Measurements from ENCODE around the gene DNAI7.

Gene DNAI7

GRCh38 chr12:25182765-25183164, 12.2 kb downstream of the DNAI7 start:
- no peak for DNase-seq (ENCODE audit: low spot score)

DNA sequence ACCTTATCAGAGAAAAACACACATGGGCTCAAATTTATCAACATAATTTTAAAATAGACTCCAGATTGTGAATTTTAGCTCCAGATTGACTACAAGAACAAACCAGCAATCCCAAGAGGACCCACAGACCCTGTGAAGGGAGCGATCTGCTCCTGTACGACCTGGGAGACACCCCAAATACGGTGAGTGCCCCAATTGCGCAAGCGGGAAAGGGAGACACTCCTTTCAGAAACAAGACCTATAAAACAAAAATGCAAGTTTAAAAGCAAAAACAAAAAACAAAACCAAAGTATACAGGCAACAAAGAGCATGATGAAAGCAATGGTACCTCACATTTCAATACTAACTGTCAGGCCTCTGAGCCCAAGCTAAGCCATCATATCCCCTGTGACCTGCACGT, 32.1 kb downstream of the DNAI7 start:
- no peak for DNase-seq (ENCODE audit: low spot score)

- DNase-seq (ENCODE audit: low spot score) = no peak
Observed at GRCh38 chr12:25156061-25156460, 38.9 kb downstream of the DNAI7 start.

DNA sequence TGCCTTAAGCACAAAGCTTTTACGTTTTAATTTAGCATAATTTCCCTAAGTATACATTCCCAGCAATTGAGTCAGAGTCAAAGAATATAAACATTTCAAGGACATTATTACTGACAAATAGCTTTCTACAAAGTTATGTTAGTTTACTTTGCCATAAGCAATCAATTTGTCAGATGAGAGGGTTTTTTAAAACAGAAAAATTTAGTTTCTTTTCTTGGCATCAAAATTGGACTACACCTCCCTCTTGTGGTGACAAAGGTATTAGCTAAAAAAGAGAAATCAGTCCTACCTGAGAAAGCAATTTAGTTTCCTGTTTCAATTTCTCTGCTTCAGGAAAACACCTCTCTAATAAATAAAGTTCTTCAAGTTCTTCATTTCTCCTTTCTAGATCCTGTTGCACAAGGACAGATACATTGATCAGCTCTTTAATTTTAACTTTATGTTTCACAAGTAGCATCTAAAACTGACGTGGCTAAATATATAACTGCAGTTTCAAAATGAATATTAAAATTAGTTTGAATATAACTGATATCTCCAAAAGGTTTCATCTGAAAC, 39.9 kb downstream of the DNAI7 start:
- no peak for DNase-seq (ENCODE audit: low spot score)

DNA sequence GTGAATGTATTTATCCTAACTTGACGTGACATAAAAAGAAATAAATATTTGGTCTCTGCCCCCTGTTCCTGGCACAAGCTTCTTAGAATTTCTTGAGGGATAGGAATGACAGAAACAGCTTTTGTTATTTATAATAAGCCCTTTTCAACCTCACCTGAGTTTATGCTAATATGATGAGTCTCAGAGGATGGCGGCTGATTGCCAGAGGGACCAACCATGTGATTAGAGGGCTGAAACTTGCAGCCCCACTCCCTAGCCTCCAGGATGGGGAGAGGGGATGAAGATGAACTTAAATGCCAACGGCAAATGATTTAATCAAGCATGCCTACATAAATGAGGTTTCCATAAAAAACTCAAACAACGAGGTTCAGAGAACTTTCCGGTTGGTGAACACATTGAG, 42.9 kb downstream of the DNAI7 start:
- no peak for DNase-seq (ENCODE audit: low spot score)

DNA sequence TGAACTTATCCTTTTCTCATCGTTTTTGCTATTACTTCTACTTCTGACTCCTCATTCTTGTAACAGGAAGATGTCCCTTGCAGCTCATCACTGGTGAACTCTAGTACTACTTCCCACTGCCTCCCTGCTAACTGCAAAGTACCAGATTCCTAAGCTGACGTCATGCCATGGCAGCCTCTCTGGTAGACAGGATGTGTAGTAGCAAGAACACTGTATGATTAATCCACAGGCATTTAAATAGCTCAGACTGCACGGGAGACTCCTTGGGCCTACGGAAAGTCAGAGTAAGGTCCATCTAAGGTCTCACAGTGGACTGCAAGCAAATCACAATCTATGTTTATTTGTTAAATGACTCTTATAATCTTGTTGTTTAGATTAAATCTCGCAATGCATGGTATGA, 43.5 kb downstream of the DNAI7 start:
- DNase-seq (ENCODE audit: low spot score) = no peak

- DNase-seq (ENCODE audit: low spot score) = no peak
Observed at GRCh38 chr12:25146686-25147085, 48.3 kb downstream of the DNAI7 start.

GRCh38 chr12:25135531-25136154, 59.3 kb downstream of the DNAI7 start:
- no peak for DNase-seq (ENCODE audit: low spot score)

DNA sequence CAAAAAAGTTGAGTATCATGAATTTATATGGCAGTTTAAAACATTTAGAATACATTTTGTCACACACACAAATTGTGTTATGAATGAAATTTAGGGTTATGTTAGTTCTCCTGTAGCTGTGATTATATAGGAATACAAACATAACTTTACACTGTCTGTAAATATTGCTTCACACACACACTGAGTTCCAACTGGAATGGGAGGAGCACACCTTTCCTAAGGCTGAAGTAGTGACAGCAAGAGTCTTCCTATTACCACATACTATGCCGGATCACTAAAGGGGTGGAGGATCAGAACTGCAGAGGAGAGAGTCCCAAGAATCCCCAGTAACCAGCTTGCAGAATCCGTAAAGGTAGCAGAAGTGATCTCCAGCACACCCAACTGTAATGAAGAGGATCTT, 63.7 kb downstream of the DNAI7 start:
- no peak for DNase-seq (ENCODE audit: low spot score)

DNA sequence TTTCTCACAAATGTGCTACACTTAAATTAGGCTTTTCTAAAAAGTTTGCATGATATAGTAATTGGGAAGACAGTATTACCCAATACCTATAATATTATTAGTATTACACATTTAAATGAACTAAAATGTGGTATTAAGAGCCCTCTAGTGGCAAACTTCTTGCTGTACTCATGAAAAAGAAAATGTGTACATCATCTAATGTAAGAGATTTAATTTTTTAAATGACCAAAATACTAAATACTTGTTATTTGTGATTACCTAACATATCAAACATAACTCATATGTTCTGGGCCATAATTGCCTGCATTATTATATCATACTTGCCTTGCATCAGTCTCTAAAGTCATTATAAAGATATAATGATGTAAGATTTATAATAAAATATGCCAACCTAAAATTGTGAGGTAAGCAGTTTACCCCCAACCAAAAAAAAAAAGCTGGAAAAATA, 64.2 kb downstream of the DNAI7 start:
- no peak for DNase-seq (ENCODE audit: low spot score)

- no peak for DNase-seq (ENCODE audit: low spot score)
Observed at GRCh38 chr12:25126746-25127145, 68.2 kb downstream of the DNAI7 start.

- no peak for DNase-seq (ENCODE audit: low spot score)
Observed at GRCh38 chr12:25126101-25126500, 68.9 kb downstream of the DNAI7 start.

- DNase-seq (ENCODE audit: low spot score) = no peak
Observed at GRCh38 chr12:25124493-25124892, 70.5 kb downstream of the DNAI7 start.

DNA sequence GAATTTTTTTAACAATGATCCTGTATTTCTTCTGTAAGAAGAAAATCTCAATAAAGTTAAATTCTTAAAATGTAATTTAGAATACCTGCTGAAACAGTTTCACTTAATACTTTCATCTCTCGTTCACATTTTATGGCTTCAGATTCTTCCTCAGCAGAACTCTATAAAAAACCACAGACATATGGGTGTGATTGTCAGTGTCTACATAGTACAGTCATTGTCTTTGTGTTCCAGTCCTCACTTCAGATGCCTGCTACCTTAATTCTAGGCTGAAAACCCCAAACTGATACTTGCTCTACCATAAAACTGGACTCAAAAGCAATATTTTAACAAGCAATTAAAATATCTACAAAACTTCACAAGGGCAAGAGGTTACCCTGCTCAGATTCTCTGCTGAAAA, 71.8 kb downstream of the DNAI7 start:
- no peak for DNase-seq (ENCODE audit: low spot score)

DNA sequence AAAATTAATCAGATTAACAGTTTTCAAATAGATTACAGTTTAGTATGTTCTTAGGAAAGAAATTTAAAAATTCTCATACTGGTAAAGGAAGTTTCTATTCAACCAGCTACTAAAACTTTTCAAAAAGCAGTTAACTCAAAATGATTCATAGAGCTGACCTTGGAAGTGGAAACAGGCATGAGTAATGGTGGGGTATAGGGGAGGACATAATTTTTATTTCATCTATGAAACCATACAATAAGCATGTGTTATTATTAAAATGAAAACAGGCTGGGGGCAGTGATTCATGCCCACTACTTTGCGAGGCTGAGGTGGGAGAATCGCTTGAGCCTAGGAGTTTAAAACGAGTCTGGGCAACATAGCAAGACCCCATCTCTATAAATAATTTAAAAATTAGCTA, 73.0 kb downstream of the DNAI7 start:
- DNase-seq (ENCODE audit: low spot score) = no peak

DNA sequence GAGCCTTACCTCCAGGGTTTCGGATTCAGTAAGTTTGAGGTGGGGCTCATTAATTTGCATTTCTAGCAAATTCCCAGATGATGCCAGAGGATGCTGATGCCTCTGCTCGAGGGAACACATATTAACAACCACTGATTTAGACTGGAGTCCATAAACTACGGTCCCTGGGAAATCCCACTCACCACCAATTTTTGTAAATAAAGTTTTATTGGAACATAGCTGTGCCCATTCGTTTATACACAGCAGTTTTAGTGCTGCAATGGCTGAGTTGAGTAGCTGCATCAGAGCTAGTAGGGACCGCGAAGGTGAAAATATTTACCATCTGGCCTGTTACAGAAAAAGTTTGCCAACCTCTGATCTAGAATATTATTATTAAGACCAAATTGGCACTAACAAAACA, 73.8 kb downstream of the DNAI7 start:
- no peak for DNase-seq (ENCODE audit: low spot score)

DNA sequence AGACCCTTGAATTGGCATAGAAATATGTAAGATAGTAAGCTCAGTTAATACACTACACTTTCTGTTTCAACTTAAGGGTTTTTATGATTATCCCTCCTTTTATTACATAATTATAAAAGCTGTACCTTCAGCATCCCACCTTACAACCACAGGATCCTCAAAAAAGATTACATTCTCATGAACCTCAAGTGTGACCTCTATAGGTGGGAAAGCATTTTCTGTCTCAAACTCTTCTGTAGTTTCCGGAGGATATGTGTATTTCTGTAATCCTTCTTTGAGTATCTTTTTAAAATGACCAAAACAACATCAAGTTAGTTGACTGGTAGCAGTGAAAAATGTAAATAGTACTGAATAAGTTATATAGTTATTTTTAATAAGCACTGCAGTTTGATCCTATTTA, 75.9 kb downstream of the DNAI7 start:
- DNase-seq (ENCODE audit: low spot score) = no peak

DNA sequence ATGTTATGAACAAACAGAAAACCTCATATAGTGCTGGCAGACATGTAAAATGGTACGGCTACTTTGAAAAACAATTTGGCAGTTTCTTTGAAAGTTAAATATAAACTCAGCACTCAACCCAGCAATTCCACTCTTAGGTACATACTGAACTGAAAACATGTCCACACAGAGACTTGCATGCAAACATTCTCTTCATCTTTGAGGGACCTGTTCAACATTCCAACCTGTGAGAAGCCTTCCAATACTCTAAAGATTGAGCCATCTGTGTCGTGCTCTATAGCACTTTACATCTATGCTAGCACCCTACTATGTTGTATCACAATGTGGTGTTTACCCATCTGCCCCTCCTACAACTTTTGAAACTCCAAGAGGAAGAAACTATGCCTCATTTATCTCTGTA, 79.3 kb downstream of the DNAI7 start:
- DNase-seq (ENCODE audit: low spot score) = no peak

GRCh38 chr12:25113651-25114050, 81.3 kb downstream of the DNAI7 start:
- no peak for DNase-seq (ENCODE audit: low spot score)

DNA sequence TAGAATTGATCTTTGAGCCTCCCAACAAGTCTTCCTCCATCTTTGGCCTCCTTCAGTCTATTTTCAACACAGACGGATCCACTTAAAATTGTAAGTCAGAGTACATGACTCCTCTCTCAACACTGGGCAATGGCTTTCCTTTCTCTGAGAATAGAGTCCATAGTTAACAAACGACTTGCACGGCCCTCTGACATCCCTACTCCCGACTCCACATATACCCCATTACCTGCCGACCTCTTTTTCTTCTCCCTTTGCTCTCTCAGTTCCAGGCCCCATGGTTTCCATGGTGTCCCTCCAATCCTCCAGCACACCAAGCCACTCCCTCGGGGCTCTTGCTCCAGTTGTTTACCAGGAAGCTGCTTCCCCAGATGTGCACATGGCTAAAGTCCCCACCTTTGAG, 84.7 kb downstream of the DNAI7 start:
- no peak for DNase-seq (ENCODE audit: low spot score)

GRCh38 chr12:25107920-25108319, 87.0 kb downstream of the DNAI7 start:
- DNase-seq (ENCODE audit: low spot score) = no peak

- DNase-seq (ENCODE audit: low spot score) = no peak
Observed at GRCh38 chr12:25106818-25107217, 88.1 kb downstream of the DNAI7 start.

DNA sequence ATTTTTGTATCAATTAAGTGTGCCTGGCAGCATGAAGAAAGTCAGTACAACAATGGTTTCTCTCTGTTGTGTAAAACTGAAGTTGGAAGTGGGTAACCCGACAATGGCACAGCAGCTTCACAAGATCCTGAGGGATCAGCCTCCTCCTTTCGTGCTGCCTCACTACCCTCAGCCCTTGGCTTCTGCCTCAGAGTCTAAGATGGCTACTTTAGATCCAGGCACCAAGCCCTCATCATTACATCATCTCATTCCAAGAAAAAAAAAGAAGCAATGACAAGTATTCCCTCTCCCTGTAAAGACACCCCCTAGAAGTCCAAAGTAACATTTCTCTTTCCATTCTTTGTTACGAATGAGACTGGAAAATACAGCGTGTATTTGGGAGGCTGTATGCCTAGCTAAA, 92.6 kb downstream of the DNAI7 start:
- no peak for DNase-seq (ENCODE audit: low spot score)

DNA sequence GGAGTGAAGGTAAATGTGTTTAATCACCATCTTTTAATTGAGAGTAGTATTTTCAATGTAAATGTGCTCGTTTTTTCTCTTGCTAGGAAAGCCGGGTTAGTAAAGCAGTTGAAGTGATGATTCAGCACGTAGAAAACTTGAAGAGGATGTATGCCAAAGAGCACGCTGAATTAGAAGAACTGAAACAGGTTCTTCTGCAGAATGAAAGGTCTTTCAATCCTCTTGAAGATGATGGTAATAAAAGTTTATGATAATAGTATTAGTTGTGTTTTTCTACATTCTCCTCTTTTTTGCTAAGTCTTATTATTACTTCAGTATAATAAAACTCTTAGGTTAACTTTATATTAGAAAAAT, 93.9 kb downstream of the DNAI7 start:
- DNase-seq (ENCODE audit: low spot score) = no peak
